Vagina (tissue), 2 donors: ENCODE measurements around the gene CLEC18B. TPM values are rescaled to one million over a fixed set of nuclear protein-coding genes. Genes with fewer than 3 reads are reported as not detected.

Experiments used
- DNase-seq, 2 donors: peaks; one replicate each; pipeline ENCODE4 v3.0.0-alpha.2; 2017; ENCODE audit errors: extremely low spot score in 2 of 2
- H3K27ac ChIP-seq: fragments of 200-600 bp; sonication (generic); one replicate; pipeline ENCODE4 v1.5.1; 2019
- H3K27me3 ChIP-seq: fragments of 200-600 bp; sonication (generic); one replicate; pipeline ENCODE4 v1.5.1; 2019
- H3K36me3 ChIP-seq, 2 donors: fragments of 200-600 bp; sonication (generic); one replicate each; pipeline ENCODE4 v1.5.1; 2017 to 2019
- H3K4me1 ChIP-seq: fragments of 200-600 bp; sonication (generic); one replicate; pipeline ENCODE4 v1.5.1; 2019
- H3K4me3 ChIP-seq, 2 donors: fragments of 200-600 bp; sonication (generic); 1 replicate in 1 of 2; 2 replicates in 1 of 2; pipeline ENCODE4 v1.5.1; 2016 to 2019
- H3K9me3 ChIP-seq: fragments of 200-600 bp; sonication (generic); one replicate; pipeline ENCODE4 v1.5.1; 2019
- CTCF ChIP-seq, 3 experiments: fragments of 450-650 bp in 2 of 3; fragments of 200-600 bp in 1 of 3; sonication (generic) in 1 of 3; IDR thresholded peaks; one replicate each; pipeline ENCODE4 v1.5.1; 2017 to 2019; ENCODE audit warnings: antibody characterized with exemption in 3 of 3, mild to moderate bottlenecking in 2 of 3, moderate library complexity in 2 of 3
- POLR2A ChIP-seq, 2 donors: fragments of 450-650 bp; IDR thresholded peaks; one replicate each; pipeline ENCODE4 v1.6.1; 2017; ENCODE audit warnings: antibody characterized with exemption in 2 of 2, mild to moderate bottlenecking in 2 of 2, moderate library complexity in 2 of 2
- POLR2AphosphoS5 ChIP-seq, 2 donors: sonication (generic); formaldehyde crosslinking; IDR thresholded peaks; one replicate each; pipeline ENCODE4 v1.9.0; 2017; ENCODE audit warnings: antibody characterized with exemption in 2 of 2, mild to moderate bottlenecking in 2 of 2, low read depth in 1 of 2; ENCODE audit not compliant: insufficient read depth in 1 of 2
- intact Hi-C: fragments of 100-400 bp; cut with DNase I; formaldehyde crosslinking; loops from one replicate; pipeline ENCODE4 v1.15.1; 2023
- total RNA-seq: library from RNA; depleted of rRNA; stranded (reverse); fragments of >200 nt; gene quantifications from one replicate; pipeline ENCODE4 v1.2.3, GENCODE V29; 2016

CLEC18B gene
- total RNA-seq, 1 donor from 2014 or later, result 6.4 TPM

GRCh38 chr16:74450967-74451760, 29.9 kb upstream of the CLEC18B start:
- Histone ChIP-seq H3K27ac (peak overlapping the region; percentile 92), H3K4me1 (peaks cover 45% of the 10 kb centered on the region)
- intact Hi-C loops, result loop anchor here (10.0 kb wide), 1 partner anchor 1326 kb away; no protein-coding TSS in a partner anchor

GRCh38 chr16:74450236-74450635, 29.0 kb upstream of the CLEC18B start:
- Histone ChIP-seq H3K4me3 (no peak overlapping the region), H3K27me3 (no peaks in the 10 kb centered on the region), H3K36me3 (peaks cover 0 to 29% of the 10 kb centered on the region in 2 donors), H3K4me1 (peaks cover 45% of the 10 kb centered on the region), H3K9me3 (no peaks in the 10 kb centered on the region), H3K27ac (peak overlapping the region; percentile 92)
- intact Hi-C loops, result loop anchor here (10.0 kb wide), 1 partner anchor 1325 kb away; no protein-coding TSS in a partner anchor
- TF ChIP-seq POLR2AphosphoS5 (IDR thresholded peaks at IDR 0.05; ENCODE audit: insufficient read depth in 1 of 2, low read depth in 1 of 2) (no peak), POLR2A (IDR thresholded peaks at IDR 0.05) (no peak), CTCF (IDR thresholded peaks at IDR 0.05) (no peak)
- no peak for DNase-seq

More at GRCh38 chr16:74450967-74451760, 29.9 kb upstream of the CLEC18B start:
- Histone ChIP-seq H3K36me3 (peaks cover 0 to 38% of the 10 kb centered on the region in 2 donors), H3K4me3 (no peak overlapping the region), H3K9me3 (no peaks in the 10 kb centered on the region), H3K27me3 (no peaks in the 10 kb centered on the region)
- DNase-seq, result no peak
- TF ChIP-seq POLR2AphosphoS5 (IDR thresholded peaks at IDR 0.05; ENCODE audit: insufficient read depth in 1 of 2, low read depth in 1 of 2), result no peak

GRCh38 chr16:74449470-74449869, 28.2 kb upstream of the CLEC18B start:
- intact Hi-C loops, result no loop called here
- H3K4me1 ChIP-seq, result peaks cover 45% of the 10 kb centered on the region
- H3K27me3 ChIP-seq, result no peaks in the 10 kb centered on the region
- TF ChIP-seq POLR2AphosphoS5 (IDR thresholded peaks at IDR 0.05; ENCODE audit: insufficient read depth in 1 of 2, low read depth in 1 of 2) (no peak), CTCF (IDR thresholded peaks at IDR 0.05) (no peak), POLR2A (IDR thresholded peaks at IDR 0.05) (no peak)
- H3K36me3 ChIP-seq, result peaks cover 0 to 27% of the 10 kb centered on the region in 2 donors
- DNase-seq, result no peak
- peak overlapping the region; percentile 92 for H3K27ac ChIP-seq
- no peaks in the 10 kb centered on the region for H3K9me3 ChIP-seq
- H3K4me3 ChIP-seq, result no peak overlapping the region

- Histone ChIP-seq H3K4me1 (peaks cover 45% of the 10 kb centered on the region), H3K4me3 (no peak overlapping the region), H3K27ac (peak overlapping the region; percentile 92), H3K27me3 (no peaks in the 10 kb centered on the region), H3K9me3 (no peaks in the 10 kb centered on the region), H3K36me3 (peaks cover 0 to 27% of the 10 kb centered on the region in 2 donors)
- TF ChIP-seq CTCF (IDR thresholded peaks at IDR 0.05), result no peak
- peak; percentile 16 to 94 for TF ChIP-seq POLR2AphosphoS5 (IDR thresholded peaks at IDR 0.05; ENCODE audit: insufficient read depth in 1 of 2, low read depth in 1 of 2)
- TF ChIP-seq POLR2A (IDR thresholded peaks at IDR 0.05), result no peak
- DNase-seq, result peak in 1 of 2 donors; percentile 92
- intact Hi-C loops, result no loop called here
Observed at GRCh38 chr16:74448990-74449389, 27.7 kb upstream of the CLEC18B start.

- H3K36me3 ChIP-seq, result peaks cover 0 to 17% of the 10 kb centered on the region in 2 donors
- no peaks in the 10 kb centered on the region for H3K27me3 ChIP-seq
- TF ChIP-seq POLR2AphosphoS5 (IDR thresholded peaks at IDR 0.05; ENCODE audit: insufficient read depth in 1 of 2, low read depth in 1 of 2) (no peak), POLR2A (IDR thresholded peaks at IDR 0.05) (no peak), CTCF (IDR thresholded peaks at IDR 0.05) (no peak)
- no peak for DNase-seq
- intact Hi-C loops, result no loop called here
- H3K4me3 ChIP-seq, result no peak overlapping the region
- H3K4me1 ChIP-seq, result peaks cover 45% of the 10 kb centered on the region
- peak overlapping the region; percentile 92 for H3K27ac ChIP-seq
- H3K9me3 ChIP-seq, result no peaks in the 10 kb centered on the region
Observed at GRCh38 chr16:74447578-74447977, 26.3 kb upstream of the CLEC18B start.
